G401 (cell line): ENCODE results near the gene P2RX7. TPM values are rescaled to one million over a fixed set of nuclear protein-coding genes. Genes with fewer than 3 reads are reported as not detected.

ENCODE experiments used
- total RNA-seq: library from RNA; depleted of rRNA; stranded (reverse); fragments of >200 nt; shearing (Covaris generic); gene quantifications from 2 replicates; pipeline ENCODE4 v1.2.3, GENCODE V29; 2014; rRNA removed

The P2RX7 gene
- total RNA-seq, 1 experiment from 2014 or later: not detected

Other genes starting within 250 kb of the P2RX7 start
- 12.0 and 12.2 TPM in 2 replicates for gene SPPL3, start 228.5 kb upstream of the P2RX7 start, total RNA-seq
- gene HNF1A, start 154.3 kb upstream of the P2RX7 start, total RNA-seq: not detected in 2 replicates
- gene C12orf43, start 116.4 kb upstream of the P2RX7 start, total RNA-seq: 22.2 and 37.1 TPM in 2 replicates
- not detected in 2 replicates for gene OASL, start 93.6 kb upstream of the P2RX7 start, total RNA-seq
- 20.7 and 48.2 TPM in 2 replicates for gene P2RX4, start 77.3 kb downstream of the P2RX7 start, total RNA-seq
- 22.5 and 27.2 TPM in 2 replicates for gene CAMKK2, start 163.8 kb downstream of the P2RX7 start, total RNA-seq
- gene ANAPC5, start 219.5 kb downstream of the P2RX7 start, total RNA-seq: 129 and 154 TPM in 2 replicates